GM10266 (cell line): Measurements from ENCODE around the gene ADAMTSL1.

Experiments
- DNase-seq: peaks from one replicate; pipeline ENCODE4 v3.0.0; 2012; ENCODE audit errors: extremely low spot score
- TF ChIP-seq, protein P1 (sequence below): IDR thresholded peaks from 2 replicates; pipeline ENCODE4 v1.5.1; 2012; ENCODE audit warnings: mild to moderate bottlenecking, low read depth; ENCODE audit not compliant: control insufficient read depth, insufficient read depth; ENCODE audit errors: missing control alignments

ADAMTSL1 gene

DNA sequence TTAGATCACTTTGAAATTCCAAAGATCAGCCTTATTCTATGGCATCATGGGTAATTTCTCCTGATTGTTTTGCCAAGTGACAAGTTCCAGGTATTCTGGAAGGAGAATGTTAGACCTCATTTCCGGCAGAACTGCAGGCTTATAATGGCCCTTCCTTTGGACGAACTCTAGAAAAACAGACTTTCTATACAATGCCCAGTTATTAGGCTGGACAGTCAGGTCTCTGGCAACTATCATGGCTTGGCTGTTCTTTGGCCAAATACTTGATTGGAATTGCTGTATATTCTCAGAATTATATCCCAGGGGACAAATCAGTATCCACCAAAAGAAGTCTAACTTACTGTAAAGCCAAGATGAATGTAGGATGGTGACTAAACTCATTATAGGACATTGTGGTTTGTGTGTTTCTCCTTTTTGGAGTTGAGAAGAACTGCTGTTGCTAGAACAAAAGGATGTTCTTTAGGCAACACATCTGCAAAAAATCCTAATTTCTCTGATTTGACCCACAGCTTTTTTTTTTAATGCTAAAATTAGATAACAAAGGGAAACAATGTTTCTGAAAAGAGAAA lies 69.0 kb downstream of the ADAMTSL1 start:
- no peak for DNase-seq
- TF ChIP-seq, protein P1, sequence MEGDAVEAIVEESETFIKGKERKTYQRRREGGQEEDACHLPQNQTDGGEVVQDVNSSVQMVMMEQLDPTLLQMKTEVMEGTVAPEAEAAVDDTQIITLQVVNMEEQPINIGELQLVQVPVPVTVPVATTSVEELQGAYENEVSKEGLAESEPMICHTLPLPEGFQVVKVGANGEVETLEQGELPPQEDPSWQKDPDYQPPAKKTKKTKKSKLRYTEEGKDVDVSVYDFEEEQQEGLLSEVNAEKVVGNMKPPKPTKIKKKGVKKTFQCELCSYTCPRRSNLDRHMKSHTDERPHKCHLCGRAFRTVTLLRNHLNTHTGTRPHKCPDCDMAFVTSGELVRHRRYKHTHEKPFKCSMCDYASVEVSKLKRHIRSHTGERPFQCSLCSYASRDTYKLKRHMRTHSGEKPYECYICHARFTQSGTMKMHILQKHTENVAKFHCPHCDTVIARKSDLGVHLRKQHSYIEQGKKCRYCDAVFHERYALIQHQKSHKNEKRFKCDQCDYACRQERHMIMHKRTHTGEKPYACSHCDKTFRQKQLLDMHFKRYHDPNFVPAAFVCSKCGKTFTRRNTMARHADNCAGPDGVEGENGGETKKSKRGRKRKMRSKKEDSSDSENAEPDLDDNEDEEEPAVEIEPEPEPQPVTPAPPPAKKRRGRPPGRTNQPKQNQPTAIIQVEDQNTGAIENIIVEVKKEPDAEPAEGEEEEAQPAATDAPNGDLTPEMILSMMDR, result no peak

DNA sequence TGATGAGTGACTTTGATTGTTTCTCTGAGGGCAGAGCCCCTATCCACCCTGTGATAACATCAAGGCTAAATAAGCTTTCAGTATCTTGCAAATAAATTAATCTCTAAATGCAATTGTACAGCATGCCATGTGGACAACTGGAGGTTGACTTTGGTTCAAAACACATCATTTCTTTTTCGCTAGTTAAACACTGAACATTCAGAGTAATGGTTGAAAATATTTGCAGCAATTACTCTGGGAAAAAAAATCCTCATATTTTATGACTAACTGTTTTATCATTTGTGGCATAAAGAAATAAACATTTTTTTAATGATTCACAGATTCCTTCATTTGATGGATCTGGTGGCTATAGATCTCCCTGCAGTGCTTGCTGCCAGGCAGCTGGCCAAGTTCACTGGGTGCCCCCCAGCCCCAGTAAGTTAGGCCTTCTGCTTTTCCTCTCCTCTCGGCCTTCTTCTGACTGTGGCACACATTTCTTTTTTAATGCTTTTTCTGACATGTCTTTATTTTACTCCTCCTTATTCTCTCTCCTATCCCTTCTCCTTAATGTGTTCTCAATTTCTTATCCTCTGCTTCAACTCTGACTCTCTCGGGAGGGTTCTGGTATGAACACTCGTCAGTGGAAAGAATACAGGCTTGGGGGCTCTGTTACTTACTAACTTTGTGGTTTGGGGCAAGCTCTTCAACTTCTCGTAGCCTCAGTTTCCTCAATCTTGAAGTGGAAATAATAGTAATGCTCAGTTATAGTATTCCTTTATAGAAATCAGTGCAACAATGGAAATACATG lies 69.6 kb downstream of the ADAMTSL1 start:
- no peak for DNase-seq
- TF ChIP-seq, protein P1, result no peak

DNA sequence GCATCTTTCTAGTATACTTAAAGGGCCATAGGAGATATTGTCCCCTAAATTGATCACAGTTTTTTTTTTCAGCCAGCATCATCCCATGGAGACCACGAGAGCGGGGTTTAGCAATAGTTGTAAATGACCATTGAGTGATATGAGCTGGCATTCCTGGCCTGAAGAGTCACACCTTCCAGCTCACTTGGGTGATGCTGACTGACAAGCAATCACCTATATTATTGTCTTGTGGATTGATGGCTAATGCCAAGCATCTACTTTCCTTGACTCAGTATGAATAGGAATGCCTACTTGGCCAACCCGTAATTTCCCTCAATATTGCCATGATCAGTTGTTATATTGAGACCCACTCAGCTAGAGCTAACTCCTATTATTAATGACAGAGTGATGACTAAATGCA lies 70.5 kb downstream of the ADAMTSL1 start:
- DNase-seq, result no peak
- TF ChIP-seq, protein P1, result no peak

DNA sequence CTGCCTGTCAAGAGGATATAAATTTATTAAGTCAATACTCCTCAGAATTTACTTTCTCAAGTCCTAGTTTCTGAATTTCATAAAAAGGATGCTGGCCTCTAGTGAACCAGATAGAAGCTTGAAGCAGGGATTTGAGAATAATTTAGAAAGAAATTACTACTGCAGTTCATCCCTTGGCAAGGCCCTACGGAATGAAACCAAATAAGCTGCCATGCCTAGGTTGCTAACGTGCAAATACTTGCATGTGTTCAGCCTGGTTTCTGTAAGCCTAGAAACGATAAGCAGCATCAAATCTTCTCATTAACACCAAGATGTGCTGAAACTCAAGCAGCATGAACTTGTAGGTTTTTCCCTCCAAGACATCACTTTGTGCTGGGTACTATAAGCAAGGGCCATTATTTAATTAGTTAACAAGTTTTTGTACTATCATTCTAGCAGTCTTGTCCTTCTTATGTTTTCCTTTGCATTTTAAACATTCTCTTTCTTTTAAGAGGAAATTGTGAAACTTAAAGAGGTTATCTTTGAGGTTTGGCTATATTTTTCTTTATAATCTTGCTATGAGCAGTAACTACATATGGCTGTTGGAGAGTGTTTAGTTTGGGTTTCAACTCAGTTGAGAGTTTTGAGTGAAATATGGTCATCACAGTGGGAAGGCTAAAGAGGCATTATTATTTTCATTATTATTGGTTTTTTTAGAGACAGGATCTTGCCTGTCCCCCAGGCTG lies 71.8 kb downstream of the ADAMTSL1 start:
- DNase-seq, result no peak
- TF ChIP-seq, protein P1, result no peak

DNA sequence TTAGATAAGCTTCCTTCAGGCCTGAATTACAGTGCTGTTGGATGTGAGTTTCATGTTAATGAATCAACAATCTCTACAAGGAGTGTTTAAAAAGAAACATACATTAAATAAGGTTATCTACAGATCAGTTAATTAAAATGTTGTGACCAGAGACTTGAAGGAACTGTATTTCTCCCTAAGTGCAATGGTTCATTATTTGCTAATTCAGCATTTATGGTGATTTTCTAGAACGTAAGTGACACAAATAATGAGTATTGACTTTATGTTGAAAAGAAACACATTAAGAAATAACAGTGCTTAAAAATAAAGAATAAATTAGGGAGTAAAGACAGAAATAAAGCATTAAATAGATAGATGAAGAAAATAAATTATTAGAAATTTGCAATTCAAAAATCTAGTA lies 74.5 kb downstream of the ADAMTSL1 start:
- TF ChIP-seq, protein P1, result no peak
- no peak for DNase-seq

DNA sequence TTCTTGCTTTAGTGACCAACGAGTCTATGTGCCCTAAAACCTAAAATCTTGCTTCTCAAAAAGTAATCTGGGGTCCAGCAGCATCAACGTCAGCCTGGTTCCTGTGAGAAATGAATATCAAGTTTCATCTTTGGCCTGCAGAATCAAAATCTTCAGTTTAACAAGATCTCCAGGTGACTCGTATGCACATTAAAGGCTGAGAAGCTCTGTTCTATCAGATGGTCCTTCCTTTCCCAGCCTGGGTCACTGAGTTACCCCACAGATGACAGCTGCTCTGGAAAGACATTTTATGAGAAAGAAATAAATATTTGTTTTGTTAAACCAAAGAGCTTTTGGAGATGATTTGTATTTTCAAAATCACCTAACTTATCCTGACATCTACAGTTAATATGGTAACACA lies 75.8 kb downstream of the ADAMTSL1 start:
- DNase-seq, result no peak
- TF ChIP-seq, protein P1, result no peak

DNA sequence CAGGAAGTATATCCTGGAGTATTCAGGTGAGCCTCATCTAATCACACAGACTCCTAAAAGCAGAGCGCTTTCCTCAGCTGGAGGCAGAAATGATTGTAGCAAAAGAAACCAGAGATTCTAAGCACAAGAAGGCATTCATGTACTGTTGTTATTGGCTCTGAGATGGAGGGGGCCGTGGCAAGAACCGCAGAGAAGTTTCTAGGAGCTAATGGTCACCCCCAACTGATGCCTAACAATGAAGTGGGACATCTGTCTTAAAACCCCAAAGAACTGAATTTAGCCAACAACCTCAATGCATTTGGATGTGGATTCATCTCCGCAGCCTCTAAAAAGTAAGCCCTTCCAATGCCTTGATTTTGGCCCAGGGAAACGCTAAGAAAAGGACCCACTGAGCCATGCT lies 76.3 kb downstream of the ADAMTSL1 start:
- TF ChIP-seq, protein P1, result no peak
- DNase-seq, result no peak
